Hepatocyte (in vitro differentiated cells): ENCODE results near the gene ANKRD44. TPM values are rescaled to one million over a fixed set of nuclear protein-coding genes. Genes with fewer than 3 reads are reported as not detected.
"Not testable (repeated sequence)": the region's sequence is repeated elsewhere in the genome, so short reads cannot be mapped to it uniquely, and the experiment has no call there.

Experiments
- DNase-seq: peaks from one replicate; pipeline ENCODE4 v3.0.0-alpha.2; 2016; ENCODE audit warnings: low spot score
- H2AFZ ChIP-seq: fragments of 200-600 bp; sonication (generic); 2 replicates; pipeline ENCODE4 v1.6.0; 2016; ENCODE audit warnings: antibody characterized with exemption, mild to moderate bottlenecking
- H3K27ac ChIP-seq: fragments of 200-600 bp; sonication (generic); 2 replicates; pipeline ENCODE4 v1.5.1; 2016; ENCODE audit warnings: mild to moderate bottlenecking
- H3K27me3 ChIP-seq: fragments of 200-600 bp; sonication (generic); 2 replicates; pipeline ENCODE4 v1.6.1; 2016
- H3K36me3 ChIP-seq: fragments of 200-600 bp; sonication (generic); replicated peaks from 2 replicates; pipeline ENCODE4 v1.5.1; 2016; ENCODE audit warnings: low read depth; ENCODE audit not compliant: insufficient read depth
- H3K4me1 ChIP-seq: fragments of 200-600 bp; sonication (generic); 2 replicates; pipeline ENCODE4 v1.5.1; 2016; ENCODE audit warnings: mild to moderate bottlenecking, moderate library complexity; ENCODE audit not compliant: insufficient read depth
- H3K4me2 ChIP-seq: fragments of 200-600 bp; sonication (generic); 2 replicates; pipeline ENCODE4 v1.6.0; 2016
- H3K4me3 ChIP-seq: fragments of 200-600 bp; sonication (generic); 2 replicates; pipeline ENCODE4 v1.5.1; 2016; ENCODE audit warnings: mild to moderate bottlenecking
- H3K79me2 ChIP-seq: fragments of 200-600 bp; sonication (generic); 2 replicates; pipeline ENCODE4 v1.6.0; 2017; ENCODE audit warnings: mild to moderate bottlenecking
- H3K9me2 ChIP-seq: fragments of 200-600 bp; sonication (generic); replicated peaks from 2 replicates; pipeline ENCODE4 v1.6.0; 2017; ENCODE audit warnings: mild to moderate bottlenecking; ENCODE audit not compliant: insufficient read depth
- H3K9me3 ChIP-seq: fragments of 200-600 bp; sonication (generic); 2 replicates; pipeline ENCODE4 v1.5.1; 2016; ENCODE audit warnings: low read depth, mild to moderate bottlenecking
- H4K20me1 ChIP-seq: fragments of 200-600 bp; sonication (generic); 2 replicates; pipeline ENCODE4 v1.6.0; 2016; ENCODE audit warnings: mild to moderate bottlenecking; ENCODE audit not compliant: insufficient read depth, poor library complexity, severe bottlenecking
- CTCF ChIP-seq: fragments of 200-600 bp; sonication (generic); IDR thresholded peaks from 2 replicates; pipeline ENCODE4 v1.5.1; 2016; ENCODE audit warnings: antibody characterized with exemption, mild to moderate bottlenecking; ENCODE audit not compliant: poor library complexity
- EZH2 ChIP-seq: fragments of 200-600 bp; sonication (generic); IDR thresholded peaks from 2 replicates; pipeline ENCODE4 v1.6.1; 2016; ENCODE audit warnings: antibody characterized with exemption, mild to moderate bottlenecking, borderline replicate concordance
- EZH2phosphoT487 ChIP-seq: fragments of 200-600 bp; sonication (generic); IDR thresholded peaks from one replicate; pipeline ENCODE4 v1.6.1; 2018; ENCODE audit warnings: antibody characterized with exemption, mild to moderate bottlenecking, low read depth, moderate library complexity; ENCODE audit not compliant: unreplicated experiment, severe bottlenecking
- WGBS: methylation state at CpG from one replicate; pipeline ENCODE4 v1.1.6; 2016; ENCODE audit warnings: low lambda C conversion rate; ENCODE audit errors: missing lambda C conversion rate; 5-methylcytosine and 5-hydroxymethylcytosine counted together
- polyA plus RNA-seq: library from polyadenylated mRNA; unstranded; fragments of >200 nt; fragmentation: Nextera tagmentation; extraction: Ambion mirVana; gene quantifications from 2 replicates; pipeline ENCODE4 v1.2.1, GENCODE V29; 2016
- total RNA-seq: library from RNA; depleted of rRNA; stranded (reverse); fragments of >200 nt; gene quantifications from 2 replicates; pipeline ENCODE4 v1.2.3, GENCODE V29; 2014

Gene ANKRD44
- total and polyA plus RNA-seq, 2 experiments from 2014 or later: 5.9 to 9.1 TPM

- no peak for TF ChIP-seq EZH2phosphoT487
- TF ChIP-seq EZH2: no peak
- H3K4me3 ChIP-seq: no peak overlapping the region
- no peak for DNase-seq
- no peaks in the 10 kb centered on the region for H4K20me1 ChIP-seq
- H3K4me2 ChIP-seq: no peak overlapping the region
- no peaks in the 10 kb centered on the region for H3K9me2 ChIP-seq
- 94% methylated on average over 2 of the region's 2 CpGs for WGBS
- no peaks in the 10 kb centered on the region for H3K27me3 ChIP-seq
- no peak overlapping the region for H3K27ac ChIP-seq
- H3K79me2 ChIP-seq: no peaks in the 10 kb centered on the region
- no peaks in the 10 kb centered on the region for H3K9me3 ChIP-seq
- H3K4me1 ChIP-seq: no peaks in the 10 kb centered on the region
- no peaks in the 10 kb centered on the region for H3K36me3 ChIP-seq
- H2AFZ ChIP-seq: no peak overlapping the region
These were observed 67.9 kb downstream of the ANKRD44 start for GRCh38 chr2:197242719-197243118.

DNA sequence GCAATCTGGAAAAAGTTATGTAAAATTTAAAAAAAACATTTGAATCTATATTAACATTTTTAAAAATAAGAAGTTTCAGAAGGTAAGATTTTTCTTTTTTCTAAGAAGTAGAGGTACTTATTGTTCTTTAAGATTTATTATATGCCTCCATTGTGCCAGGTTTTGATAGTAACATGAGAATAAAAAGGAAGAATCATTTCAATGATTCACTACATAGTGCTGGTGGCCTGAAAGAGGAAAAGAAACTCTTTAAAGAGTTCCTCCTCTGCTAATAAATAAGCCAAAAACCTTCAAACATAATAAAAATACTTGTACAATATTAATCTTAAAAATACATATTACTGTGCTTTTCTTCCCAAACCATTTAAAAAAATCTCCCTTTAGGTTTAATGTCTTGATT lies 69.0 kb downstream of the ANKRD44 start:
- Histone ChIP-seq H3K27ac (no peak overlapping the region), H2AFZ (no peak overlapping the region), H3K4me2 (no peak overlapping the region), H3K27me3 (no peaks in the 10 kb centered on the region), H3K4me1 (no peaks in the 10 kb centered on the region), H3K9me3 (no peaks in the 10 kb centered on the region), H3K4me3 (no peak overlapping the region), H4K20me1 (no peaks in the 10 kb centered on the region), H3K79me2 (no peaks in the 10 kb centered on the region), H3K36me3 (no peaks in the 10 kb centered on the region), H3K9me2 (no peaks in the 10 kb centered on the region)
- TF ChIP-seq EZH2phosphoT487 (no peak), CTCF (no peak), EZH2 (no peak)
- no peak for DNase-seq

DNA sequence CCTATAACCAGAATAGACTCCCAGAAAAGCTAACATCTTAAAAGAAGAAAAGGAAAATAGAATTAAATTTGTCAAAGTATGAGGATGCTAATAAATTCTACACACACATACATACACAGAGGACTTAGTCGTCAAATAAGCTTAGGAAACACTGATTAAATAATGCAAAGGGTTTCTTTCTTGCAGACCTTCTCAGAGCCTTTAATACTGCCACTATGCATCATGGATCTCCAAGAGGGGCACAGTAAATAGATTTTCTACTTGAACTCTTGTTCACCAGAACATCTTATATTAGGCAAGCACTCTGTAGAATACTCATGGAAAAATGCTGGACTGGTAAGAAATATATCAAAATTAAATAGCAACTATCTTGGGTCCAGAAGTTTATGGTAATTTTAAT lies 69.4 kb downstream of the ANKRD44 start:
- WGBS: 93% methylated on average over 1 of the region's 1 CpG

DNA sequence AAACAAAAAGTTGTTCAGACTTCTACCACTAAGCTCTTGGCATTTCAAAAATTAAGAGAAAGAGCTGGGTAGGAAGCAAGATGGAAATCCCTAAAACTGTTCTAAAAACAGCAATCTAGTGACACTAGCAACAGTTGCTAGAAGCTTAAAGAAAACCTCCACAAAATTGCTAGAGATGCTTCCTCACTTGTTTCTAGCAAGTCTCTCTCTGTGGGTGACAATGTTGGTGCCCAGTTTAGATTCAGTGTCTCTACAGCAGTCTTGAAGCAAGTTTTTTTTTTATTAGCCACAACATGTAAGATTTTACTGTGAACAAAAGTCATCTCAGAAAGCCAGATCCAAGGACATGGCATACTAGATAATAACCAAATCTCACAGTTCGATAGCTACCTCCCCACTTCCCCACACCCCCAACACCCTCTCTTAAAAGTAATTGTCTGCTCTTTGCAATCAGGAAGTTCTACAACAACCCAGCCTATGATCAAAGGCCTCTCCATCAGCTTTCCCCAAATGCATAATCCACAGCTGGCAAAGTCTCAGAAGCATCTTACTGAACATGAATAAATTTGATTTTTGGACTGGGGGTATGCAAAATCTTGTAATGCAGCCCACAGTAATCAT lies 70.0 kb downstream of the ANKRD44 start:
- H3K9me2 ChIP-seq: no peaks in the 10 kb centered on the region
- H3K4me1 ChIP-seq: no peaks in the 10 kb centered on the region
- H3K4me2 ChIP-seq: no peak overlapping the region
- H3K4me3 ChIP-seq: no peak overlapping the region
- no peak for DNase-seq
- TF ChIP-seq CTCF (no peak), EZH2 (no peak), EZH2phosphoT487 (no peak)
- no peaks in the 10 kb centered on the region for H3K79me2 ChIP-seq
- H3K27ac ChIP-seq: no peak overlapping the region
- 72% methylated on average over 1 of the region's 1 CpG for WGBS
- H2AFZ ChIP-seq: no peak overlapping the region
- H3K9me3 ChIP-seq: no peaks in the 10 kb centered on the region
- H4K20me1 ChIP-seq: no peaks in the 10 kb centered on the region
- H3K27me3 ChIP-seq: no peaks in the 10 kb centered on the region
- no peaks in the 10 kb centered on the region for H3K36me3 ChIP-seq

More for the DNA sequence above, 69.4 kb downstream of the ANKRD44 start:
- DNase-seq: no peak
- Histone ChIP-seq H3K27ac (no peak overlapping the region), H3K4me2 (no peak overlapping the region), H3K27me3 (no peaks in the 10 kb centered on the region), H3K9me2 (no peaks in the 10 kb centered on the region), H3K4me1 (no peaks in the 10 kb centered on the region), H3K9me3 (no peaks in the 10 kb centered on the region), H3K79me2 (no peaks in the 10 kb centered on the region), H2AFZ (no peak overlapping the region), H4K20me1 (no peaks in the 10 kb centered on the region), H3K36me3 (no peaks in the 10 kb centered on the region), H3K4me3 (no peak overlapping the region)
- TF ChIP-seq CTCF (no peak), EZH2phosphoT487 (no peak), EZH2 (no peak)

DNA sequence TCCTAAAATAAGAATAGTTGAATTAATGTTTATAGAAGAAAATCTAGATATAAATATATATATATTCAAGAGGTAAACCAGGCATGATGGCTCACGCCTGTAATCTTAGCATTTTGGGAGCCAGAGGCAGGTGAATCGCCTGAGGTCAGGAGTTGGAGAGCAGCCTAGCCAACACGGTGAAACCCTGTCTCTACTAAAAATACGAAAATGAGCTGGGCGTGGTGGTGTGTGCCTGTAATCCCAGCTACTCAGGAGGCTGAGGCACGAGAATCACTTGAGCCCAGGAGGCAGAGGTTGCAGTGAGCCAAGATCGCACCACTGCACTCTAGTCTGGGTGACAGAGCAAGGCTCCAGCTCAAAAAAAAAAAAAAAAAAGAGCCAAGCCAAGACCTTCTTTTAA lies 70.6 kb downstream of the ANKRD44 start:
- not testable (repeated sequence) for H4K20me1 ChIP-seq, H3K27me3 ChIP-seq, H3K4me1 ChIP-seq, H2AFZ ChIP-seq, H3K9me2 ChIP-seq, H3K4me2 ChIP-seq, H3K79me2 ChIP-seq, H3K4me3 ChIP-seq, DNase-seq, H3K36me3 ChIP-seq, H3K9me3 ChIP-seq, H3K27ac ChIP-seq
- WGBS: 86% methylated on average over 7 of the region's 7 CpGs
